GM15510 (cell line): ENCODE measurements around the gene KCND2.

Experiments
- POLR2A ChIP-seq: IDR thresholded peaks from 3 replicates; pipeline ENCODE4 v1.6.1; 2011; ENCODE audit warnings: borderline replicate concordance; ENCODE audit not compliant: insufficient read length; ENCODE audit errors: extremely low read depth

Gene KCND2

DNA sequence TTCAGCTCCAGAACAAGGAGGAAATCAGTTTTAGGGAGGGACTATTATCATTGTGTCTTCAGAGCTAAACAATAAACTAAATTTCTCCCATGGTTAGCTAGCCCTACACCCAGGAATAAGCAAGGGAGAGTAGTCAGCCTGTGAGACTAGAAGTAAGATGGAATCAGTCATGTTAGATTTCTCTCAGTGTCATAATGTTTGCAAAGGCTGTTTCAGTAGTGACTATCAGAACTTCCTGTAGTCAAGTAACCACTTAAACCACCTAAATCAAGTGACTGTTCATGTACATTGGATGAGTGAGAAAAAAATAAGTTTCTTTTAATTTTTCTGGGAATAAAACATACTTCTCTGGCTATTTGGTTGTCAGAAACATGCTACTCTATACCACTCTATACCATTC lies 121.6 kb downstream of the KCND2 start:
- TF ChIP-seq POLR2A, result no peak

GRCh38 chr7:120395526-120396019 lies 122.6 kb downstream of the KCND2 start:
- peak; percentile 39 for TF ChIP-seq POLR2A

- no peak for TF ChIP-seq POLR2A
Measured at GRCh38 chr7:120398284-120399000, 125.5 kb downstream of the KCND2 start.

DNA sequence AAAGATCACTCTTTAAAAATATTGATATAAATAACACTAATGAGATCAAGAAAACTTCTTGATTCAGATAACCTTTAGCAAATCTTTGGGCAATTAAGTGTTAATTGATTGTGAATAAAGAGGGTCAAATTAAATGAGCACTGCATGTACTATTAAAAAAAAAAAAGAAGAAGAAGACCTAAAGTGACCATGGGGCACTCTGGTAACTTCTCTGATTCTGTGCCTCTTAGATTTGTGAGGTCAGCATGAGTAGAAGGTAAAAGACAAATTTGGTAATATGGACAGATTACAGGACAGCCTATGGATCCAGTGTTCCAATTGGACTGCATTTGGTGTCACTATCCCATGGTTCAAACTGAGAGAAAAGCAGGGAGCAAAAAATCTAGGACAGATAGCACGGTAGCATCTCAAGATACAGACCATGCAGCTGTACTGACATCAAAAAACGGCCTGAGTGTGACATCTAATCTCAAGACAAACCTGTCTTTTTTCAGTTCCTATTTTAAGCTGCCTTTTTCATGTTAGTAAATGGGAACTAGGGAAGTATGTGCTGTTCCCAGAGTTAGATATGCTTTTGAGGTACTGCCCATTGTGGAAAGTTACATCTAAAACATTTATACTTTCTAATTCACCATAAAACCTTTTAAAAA lies 128.0 kb downstream of the KCND2 start:
- no peak for TF ChIP-seq POLR2A

GRCh38 chr7:120402079-120402767 lies 129.2 kb downstream of the KCND2 start:
- no peak for TF ChIP-seq POLR2A

DNA sequence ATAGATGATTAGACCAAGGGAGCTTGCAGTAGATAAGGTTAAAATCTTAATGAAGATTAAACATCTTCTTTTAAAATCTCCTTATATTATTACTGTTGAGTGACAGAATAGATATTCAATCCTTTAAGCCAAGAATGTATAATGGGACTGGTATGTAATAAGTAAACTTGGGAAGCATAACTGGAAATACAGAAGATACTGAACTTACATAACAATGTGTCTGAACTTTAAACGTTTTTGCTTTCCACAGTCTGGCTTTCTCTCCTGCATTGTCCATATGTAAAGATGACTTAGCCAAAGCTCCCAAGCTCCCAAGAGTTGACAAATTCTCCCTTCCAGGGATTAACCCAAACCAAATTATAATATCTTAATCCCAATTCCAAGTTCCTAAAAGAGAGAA lies 129.8 kb downstream of the KCND2 start:
- no peak for TF ChIP-seq POLR2A

GRCh38 chr7:120404042-120404441 lies 131.1 kb downstream of the KCND2 start:
- no peak for TF ChIP-seq POLR2A

DNA sequence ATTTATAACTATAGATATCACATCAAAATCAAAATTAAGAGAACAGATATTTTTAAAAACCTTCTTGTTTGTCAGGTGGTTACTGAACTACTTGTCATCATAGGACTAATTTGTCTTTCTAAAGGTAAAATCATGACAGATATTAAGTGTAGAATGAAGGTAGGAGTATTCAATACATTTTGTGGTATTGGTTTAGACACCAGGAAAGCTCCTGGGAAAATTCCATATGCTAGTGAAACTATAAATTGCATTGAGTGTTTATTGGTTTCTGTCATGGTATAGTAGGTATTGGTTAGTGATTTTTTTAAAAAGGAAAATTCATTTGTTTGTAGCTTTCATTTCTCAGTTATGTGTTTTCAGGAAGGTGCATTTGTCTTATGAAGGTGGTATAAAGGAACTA lies 132.7 kb downstream of the KCND2 start:
- no peak for TF ChIP-seq POLR2A

DNA sequence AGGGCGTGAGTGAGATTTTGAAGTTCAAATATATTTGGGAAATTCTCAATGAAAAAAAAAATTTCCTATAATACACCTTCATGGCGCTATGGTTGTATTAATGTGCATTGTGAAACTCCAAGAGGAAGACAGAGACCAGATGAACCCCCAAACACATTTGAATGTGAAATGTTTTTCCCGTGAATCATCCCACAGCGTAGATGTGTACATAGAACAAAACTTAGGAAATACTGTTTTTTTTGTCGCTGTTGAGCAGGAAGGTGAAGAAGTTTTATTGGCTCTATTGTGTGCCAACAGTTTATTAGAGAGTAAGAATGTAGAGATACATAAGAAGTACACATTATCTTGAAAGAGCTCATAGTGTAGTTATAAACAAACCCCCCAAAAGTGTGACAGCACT lies 134.0 kb downstream of the KCND2 start:
- TF ChIP-seq POLR2A, result no peak

GRCh38 chr7:120412139-120413050 lies 139.4 kb downstream of the KCND2 start:
- TF ChIP-seq POLR2A, result no peak

DNA sequence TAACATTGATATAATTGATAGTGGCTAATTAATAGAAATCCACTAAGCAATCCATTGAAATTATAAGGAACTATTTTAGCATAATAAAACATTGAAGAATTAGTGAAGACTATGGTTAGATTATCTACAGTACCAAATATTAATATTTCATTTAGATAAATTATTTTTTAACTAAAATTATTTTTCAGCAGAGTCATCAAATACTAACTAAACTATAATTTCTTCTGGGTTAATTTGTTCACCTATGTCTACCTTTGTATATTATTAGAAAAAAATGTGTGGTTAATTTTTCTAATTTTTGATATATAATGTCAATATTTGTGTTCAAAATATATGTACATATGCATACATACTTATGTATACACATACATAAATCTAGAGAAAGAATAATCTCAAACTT lies 140.2 kb downstream of the KCND2 start:
- TF ChIP-seq POLR2A, result no peak

DNA sequence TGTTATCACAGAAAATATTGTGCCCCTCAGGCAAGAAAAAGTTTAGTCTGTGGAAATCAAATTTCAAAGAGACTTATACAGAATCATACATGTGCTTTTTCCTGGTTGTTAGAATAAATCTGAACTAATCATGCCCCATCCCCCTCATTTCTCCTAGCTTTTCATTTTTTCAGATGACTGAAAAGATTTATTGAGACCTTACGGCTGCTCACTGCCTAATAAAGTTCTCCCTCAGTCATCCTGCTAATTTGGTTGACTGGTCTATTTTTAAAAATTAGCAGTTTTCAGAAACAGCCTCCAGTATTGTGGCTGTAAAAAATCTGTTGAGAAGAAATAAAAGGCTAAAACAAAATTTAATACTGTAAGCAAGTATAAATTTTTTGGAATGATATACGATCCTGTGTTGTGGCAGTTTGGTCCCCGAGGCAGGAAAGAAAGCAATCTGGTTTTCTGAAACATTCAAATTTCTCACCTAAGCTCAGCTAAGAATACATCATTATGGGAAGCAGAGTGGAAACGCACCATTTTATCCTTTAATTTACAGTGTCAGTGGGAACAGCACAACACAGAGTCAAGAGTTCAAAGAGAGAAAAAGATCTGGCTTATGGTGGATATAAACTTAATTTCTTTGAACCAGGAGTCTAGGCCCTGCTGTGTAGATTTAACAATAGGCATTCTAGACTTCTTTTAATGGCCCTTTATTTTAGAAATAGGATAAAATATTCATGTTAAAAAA lies 144.4 kb downstream of the KCND2 start:
- no peak for TF ChIP-seq POLR2A

GRCh38 chr7:120421151-120421651 lies 148.2 kb downstream of the KCND2 start:
- no peak for TF ChIP-seq POLR2A

DNA sequence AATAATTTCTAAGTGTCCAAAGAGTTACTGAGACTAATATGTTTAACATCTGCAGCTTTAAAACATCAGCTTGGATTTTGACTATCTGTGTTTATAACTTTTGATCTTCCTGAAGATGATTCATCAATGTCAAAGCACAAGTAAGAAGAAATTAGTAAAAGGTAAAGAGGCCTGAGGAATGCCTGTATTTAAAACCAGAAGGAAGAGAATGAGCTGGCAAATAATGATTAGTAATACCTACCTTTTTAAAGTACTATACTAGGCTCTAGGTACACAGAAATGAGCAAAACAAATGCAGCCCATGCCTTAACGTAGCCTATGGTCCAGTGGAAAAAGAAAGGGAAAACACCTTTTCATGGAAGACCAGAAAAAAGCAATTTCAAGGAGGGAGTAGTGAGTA lies 158.0 kb downstream of the KCND2 start:
- no peak for TF ChIP-seq POLR2A

DNA sequence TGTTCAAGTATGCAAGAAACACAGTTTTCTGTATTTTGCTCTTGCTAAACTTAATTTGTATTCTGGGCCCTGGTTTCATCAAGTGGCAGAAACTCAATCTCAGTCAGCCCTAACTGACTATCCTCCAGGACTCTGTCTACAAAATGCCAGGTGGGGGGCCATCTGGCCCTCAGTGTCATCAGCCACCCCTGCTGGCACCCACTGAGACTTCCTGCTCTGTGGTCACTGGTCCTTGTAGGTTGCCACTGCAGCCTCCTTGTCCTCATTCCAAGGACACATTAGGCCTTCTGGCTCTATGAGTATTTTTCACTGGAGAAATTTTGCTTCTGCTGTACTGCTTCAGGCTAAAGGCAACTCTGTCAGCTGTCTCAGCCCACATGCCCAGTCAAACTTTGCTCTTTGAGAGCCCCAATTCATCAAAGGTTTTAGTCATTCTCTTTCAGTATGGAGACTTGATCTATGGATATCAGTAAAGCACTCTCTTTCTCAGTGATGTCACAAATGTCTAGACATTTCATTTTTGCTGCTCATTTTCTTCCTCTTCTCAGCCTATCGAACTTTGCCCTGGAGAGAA lies 163.6 kb downstream of the KCND2 start:
- no peak for TF ChIP-seq POLR2A
